Uterus (tissue), 2 donors: Measurements from ENCODE around the gene ERCC6L2.

ENCODE experiments used
- POLR2A ChIP-seq, 2 donors: fragments of 450-650 bp; IDR thresholded peaks; one replicate each; pipeline ENCODE4 v1.6.1; 2016; ENCODE audit warnings: antibody characterized with exemption in 2 of 2, mild to moderate bottlenecking in 1 of 2, moderate library complexity in 1 of 2
- TF ChIP-seq, protein P1 (sequence below), 4 experiments: fragments of 200-600 bp in 2 of 4; fragments of 450-650 bp in 2 of 4; sonication (generic) in 2 of 4; IDR thresholded peaks; one replicate each; pipeline ENCODE4 v1.5.1; 2016 to 2019; ENCODE audit warnings: antibody characterized with exemption in 4 of 4, mild to moderate bottlenecking in 2 of 4, moderate library complexity in 1 of 4

DNA sequence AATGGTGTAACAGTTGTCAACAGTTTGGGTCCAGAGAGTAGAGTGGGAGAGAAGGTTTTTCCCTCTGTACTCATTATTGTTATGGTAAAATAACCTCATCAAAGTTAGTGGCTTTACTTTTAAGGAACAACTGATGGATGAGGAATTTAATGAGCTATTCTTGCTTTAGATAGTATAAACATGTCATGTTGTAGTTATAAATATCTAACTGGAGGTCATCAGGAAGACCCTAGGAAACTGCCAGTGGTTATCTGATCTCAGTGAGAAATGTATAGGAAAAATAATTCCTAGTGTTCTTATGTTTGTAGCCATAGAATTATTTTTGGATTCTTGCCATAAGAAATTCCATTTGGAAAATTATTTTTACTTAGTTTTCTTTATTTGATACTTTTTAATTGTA, 4.1 kb downstream of the ERCC6L2 start:
- no peak for TF ChIP-seq POLR2A (IDR thresholded peaks at IDR 0.05)
- TF ChIP-seq, protein P1, sequence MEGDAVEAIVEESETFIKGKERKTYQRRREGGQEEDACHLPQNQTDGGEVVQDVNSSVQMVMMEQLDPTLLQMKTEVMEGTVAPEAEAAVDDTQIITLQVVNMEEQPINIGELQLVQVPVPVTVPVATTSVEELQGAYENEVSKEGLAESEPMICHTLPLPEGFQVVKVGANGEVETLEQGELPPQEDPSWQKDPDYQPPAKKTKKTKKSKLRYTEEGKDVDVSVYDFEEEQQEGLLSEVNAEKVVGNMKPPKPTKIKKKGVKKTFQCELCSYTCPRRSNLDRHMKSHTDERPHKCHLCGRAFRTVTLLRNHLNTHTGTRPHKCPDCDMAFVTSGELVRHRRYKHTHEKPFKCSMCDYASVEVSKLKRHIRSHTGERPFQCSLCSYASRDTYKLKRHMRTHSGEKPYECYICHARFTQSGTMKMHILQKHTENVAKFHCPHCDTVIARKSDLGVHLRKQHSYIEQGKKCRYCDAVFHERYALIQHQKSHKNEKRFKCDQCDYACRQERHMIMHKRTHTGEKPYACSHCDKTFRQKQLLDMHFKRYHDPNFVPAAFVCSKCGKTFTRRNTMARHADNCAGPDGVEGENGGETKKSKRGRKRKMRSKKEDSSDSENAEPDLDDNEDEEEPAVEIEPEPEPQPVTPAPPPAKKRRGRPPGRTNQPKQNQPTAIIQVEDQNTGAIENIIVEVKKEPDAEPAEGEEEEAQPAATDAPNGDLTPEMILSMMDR (IDR thresholded peaks at IDR 0.05) = no peak
